ENCODE measurements around the gene HIKESHI.
A peak's percentile ranks its signal among the peaks of the same experiment; 100 is the strongest.

DNA sequence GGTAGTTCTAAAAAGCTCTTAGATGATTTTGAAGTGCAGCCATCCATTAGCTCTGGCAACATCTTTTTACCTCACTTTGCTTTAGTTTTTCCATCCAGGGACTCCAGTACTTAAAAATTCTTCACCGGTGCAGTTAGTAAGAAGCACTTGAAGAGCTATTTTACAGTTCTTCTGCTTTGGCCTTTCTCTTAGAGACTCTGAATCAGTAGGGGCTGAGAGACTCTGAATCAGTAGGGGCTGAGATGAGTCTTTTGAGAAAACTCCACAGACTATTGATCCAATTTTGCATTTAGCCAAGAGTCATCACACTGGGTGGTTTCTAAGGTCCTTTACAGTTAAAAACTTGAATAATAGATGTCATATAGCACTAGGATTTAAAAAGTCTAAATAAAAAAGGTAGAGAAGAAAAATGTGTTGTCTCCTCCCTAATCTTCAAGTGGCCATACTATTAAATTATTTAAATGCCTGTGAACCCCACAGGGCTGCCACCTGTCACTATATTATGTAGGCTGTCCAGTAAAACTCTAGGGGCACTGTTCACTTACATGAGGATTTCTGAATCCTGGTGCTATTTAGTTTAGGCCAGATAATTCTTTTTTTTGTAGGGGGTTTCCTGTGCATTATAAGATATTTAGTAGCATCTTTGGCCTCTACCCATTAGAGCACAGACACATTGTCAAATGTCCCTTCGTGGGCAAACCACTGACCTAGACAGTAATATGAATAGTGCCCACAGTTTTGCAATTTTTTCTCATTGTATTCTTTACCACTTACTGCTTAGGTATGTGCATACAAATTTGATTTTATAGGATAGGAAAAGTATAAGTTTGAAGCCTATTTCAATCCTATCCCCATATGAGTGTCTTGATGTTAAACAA is 26.3 kb upstream of the HIKESHI start:
- TF ChIP-seq, protein P1, sequence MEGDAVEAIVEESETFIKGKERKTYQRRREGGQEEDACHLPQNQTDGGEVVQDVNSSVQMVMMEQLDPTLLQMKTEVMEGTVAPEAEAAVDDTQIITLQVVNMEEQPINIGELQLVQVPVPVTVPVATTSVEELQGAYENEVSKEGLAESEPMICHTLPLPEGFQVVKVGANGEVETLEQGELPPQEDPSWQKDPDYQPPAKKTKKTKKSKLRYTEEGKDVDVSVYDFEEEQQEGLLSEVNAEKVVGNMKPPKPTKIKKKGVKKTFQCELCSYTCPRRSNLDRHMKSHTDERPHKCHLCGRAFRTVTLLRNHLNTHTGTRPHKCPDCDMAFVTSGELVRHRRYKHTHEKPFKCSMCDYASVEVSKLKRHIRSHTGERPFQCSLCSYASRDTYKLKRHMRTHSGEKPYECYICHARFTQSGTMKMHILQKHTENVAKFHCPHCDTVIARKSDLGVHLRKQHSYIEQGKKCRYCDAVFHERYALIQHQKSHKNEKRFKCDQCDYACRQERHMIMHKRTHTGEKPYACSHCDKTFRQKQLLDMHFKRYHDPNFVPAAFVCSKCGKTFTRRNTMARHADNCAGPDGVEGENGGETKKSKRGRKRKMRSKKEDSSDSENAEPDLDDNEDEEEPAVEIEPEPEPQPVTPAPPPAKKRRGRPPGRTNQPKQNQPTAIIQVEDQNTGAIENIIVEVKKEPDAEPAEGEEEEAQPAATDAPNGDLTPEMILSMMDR (conservative IDR thresholded peaks at IDR 0.05): 0 out of 2 replicates have a peak, but pooled peaks have one; percentile 18
- no peak for TF ChIP-seq ZFX (IDR thresholded peaks at IDR 0.05)
